HepG2 (cell line): ENCODE results near the gene BIRC5. TPM values are rescaled to one million over a fixed set of nuclear protein-coding genes. Genes with fewer than 3 reads are reported as not detected.

Source experiments
- ATRX ChIP-seq: sonication (generic); formaldehyde crosslinking; IDR thresholded peaks from 2 replicates; pipeline ENCODE4 v1.4.0; 2020; ENCODE audit warnings: missing genetic modification reagents, borderline replicate concordance
- GFI1 ChIP-seq: sonication (generic); formaldehyde crosslinking; IDR thresholded peaks from 2 replicates; pipeline ENCODE4 v1.5.0; 2020; ENCODE audit warnings: missing genetic modification reagents, mild to moderate bottlenecking, borderline replicate concordance
- GZF1 ChIP-seq: sonication (generic); formaldehyde crosslinking; IDR thresholded peaks from 2 replicates; pipeline ENCODE4 v1.5.1; 2020; ENCODE audit warnings: mild to moderate bottlenecking, missing genetic modification reagents
- KLF6 ChIP-seq: IDR thresholded peaks from 2 replicates; pipeline ENCODE4 v1.8.0; 2016; ENCODE audit warnings: missing biosample characterization, missing genetic modification reagents
- MBNL3 ChIP-seq: fragments of 250-450 bp; sonication (Bioruptor Pico); conservative IDR thresholded peaks from 2 replicates; pipeline ENCODE4 v1.8.0; 2022; ENCODE audit warnings: mild to moderate bottlenecking, inconsistent platforms
- NKX3-1 ChIP-seq: sonication (generic); formaldehyde crosslinking; IDR thresholded peaks from 2 replicates; pipeline ENCODE4 v1.5.0; 2020; ENCODE audit warnings: missing genetic modification reagents
- PHB2 ChIP-seq: fragments of 450-650 bp; IDR thresholded peaks from 2 replicates; pipeline ENCODE4 v1.6.1; 2018; ENCODE audit not compliant: partially characterized antibody
- PHF20 ChIP-seq: sonication (generic); formaldehyde crosslinking; IDR thresholded peaks from 2 replicates; pipeline ENCODE4 v1.5.0; 2020; ENCODE audit warnings: mild to moderate bottlenecking, missing genetic modification reagents
- SMAD9 ChIP-seq: sonication (generic); formaldehyde crosslinking; IDR thresholded peaks from 2 replicates; pipeline ENCODE4 v1.5.1; 2020; ENCODE audit warnings: mild to moderate bottlenecking, missing genetic modification reagents
- ZBTB37 ChIP-seq: sonication (generic); formaldehyde crosslinking; IDR thresholded peaks from 2 replicates; pipeline ENCODE4 v1.4.0; 2020; ENCODE audit warnings: mild to moderate bottlenecking, missing genetic modification reagents
- ZNF547 ChIP-seq: sonication (generic); formaldehyde crosslinking; IDR thresholded peaks from 2 replicates; pipeline ENCODE4 v1.5.1; 2020; ENCODE audit warnings: mild to moderate bottlenecking, missing genetic modification reagents
- ZNF564 ChIP-seq: sonication (generic); formaldehyde crosslinking; IDR thresholded peaks from 2 replicates; pipeline ENCODE4 v1.8.1; 2023; ENCODE audit warnings: mild to moderate bottlenecking, missing genetic modification reagents
- ZNF605 ChIP-seq: sonication (generic); formaldehyde crosslinking; IDR thresholded peaks from 2 replicates; pipeline ENCODE4 v1.8.0; 2022; ENCODE audit warnings: mild to moderate bottlenecking, missing genetic modification reagents
- ZNF740 ChIP-seq: sonication (generic); formaldehyde crosslinking; IDR thresholded peaks from 2 replicates; pipeline ENCODE4 v1.4.0; 2020; ENCODE audit warnings: missing genetic modification reagents
- polyA plus RNA-seq, 8 experiments: library from polyadenylated mRNA; depleted of rRNA in 3 of 8; stranded (reverse) in 7 of 8; unstranded in 1 of 8; fragments of >200 nt; fragmentation: Illumina TruSeq in 4 of 8; extraction: Trizol in 4 of 8; gene quantifications; 2 replicates each; pipeline versions ENCODE4 v1.2.1 to v1.2.3, GENCODE V29; 2011 to 2016; ENCODE audit warnings: low read depth in 4 of 8, missing spikeins in 1 of 8, mixed read lengths in 1 of 8; ENCODE audit not compliant: insufficient read depth in 1 of 8
- total RNA-seq, 5 experiments: library from RNA; depleted of rRNA; stranded (reverse); fragments of >200 nt; fragmentation: Illumina TruSeq; extraction: Trizol; gene quantifications; 2 replicates each; pipeline ENCODE4 v1.2.3, GENCODE V29; 2016; ENCODE audit warnings: low read depth in 1 of 5
- TF ChIP-seq, protein P1 (sequence below): sonication (generic); formaldehyde crosslinking; IDR thresholded peaks from 2 replicates; pipeline ENCODE4 v1.5.0; 2020; ENCODE audit warnings: mild to moderate bottlenecking, missing genetic modification reagents
- TF ChIP-seq, protein P2 (sequence below): sonication (generic); formaldehyde crosslinking; IDR thresholded peaks from 2 replicates; pipeline ENCODE4 v1.8.0; 2022; ENCODE audit warnings: missing genetic modification reagents, mild to moderate bottlenecking, moderate library complexity, borderline replicate concordance
- TF ChIP-seq, protein P3 (sequence below): sonication (generic); formaldehyde crosslinking; IDR thresholded peaks from 2 replicates; pipeline ENCODE4 v1.8.0; 2023; ENCODE audit warnings: mild to moderate bottlenecking, missing genetic modification reagents
- TF ChIP-seq, protein P4 (sequence below): sonication (generic); formaldehyde crosslinking; IDR thresholded peaks from 2 replicates; pipeline ENCODE4 v1.4.0; 2020; ENCODE audit warnings: missing genetic modification reagents, borderline replicate concordance

BIRC5 gene
- total and polyA plus RNA-seq, 2 of the 13 experiments (the other 11 are each of a cell fraction or from before 2014, with no cell fraction given): 30.3 to 135 TPM

- TF ChIP-seq, protein P1, sequence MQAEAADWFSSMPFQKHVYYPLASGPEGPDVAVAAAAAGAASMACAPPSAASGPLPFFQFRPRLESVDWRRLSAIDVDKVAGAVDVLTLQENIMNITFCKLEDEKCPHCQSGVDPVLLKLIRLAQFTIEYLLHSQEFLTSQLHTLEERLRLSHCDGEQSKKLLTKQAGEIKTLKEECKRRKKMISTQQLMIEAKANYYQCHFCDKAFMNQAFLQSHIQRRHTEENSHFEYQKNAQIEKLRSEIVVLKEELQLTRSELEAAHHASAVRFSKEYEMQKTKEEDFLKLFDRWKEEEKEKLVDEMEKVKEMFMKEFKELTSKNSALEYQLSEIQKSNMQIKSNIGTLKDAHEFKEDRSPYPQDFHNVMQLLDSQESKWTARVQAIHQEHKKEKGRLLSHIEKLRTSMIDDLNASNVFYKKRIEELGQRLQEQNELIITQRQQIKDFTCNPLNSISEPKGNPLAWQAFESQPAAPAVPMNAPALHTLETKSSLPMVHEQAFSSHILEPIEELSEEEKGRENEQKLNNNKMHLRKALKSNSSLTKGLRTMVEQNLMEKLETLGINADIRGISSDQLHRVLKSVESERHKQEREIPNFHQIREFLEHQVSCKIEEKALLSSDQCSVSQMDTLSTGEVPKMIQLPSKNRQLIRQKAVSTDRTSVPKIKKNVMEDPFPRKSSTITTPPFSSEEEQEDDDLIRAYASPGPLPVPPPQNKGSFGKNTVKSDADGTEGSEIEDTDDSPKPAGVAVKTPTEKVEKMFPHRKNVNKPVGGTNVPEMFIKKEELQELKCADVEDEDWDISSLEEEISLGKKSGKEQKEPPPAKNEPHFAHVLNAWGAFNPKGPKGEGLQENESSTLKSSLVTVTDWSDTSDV (CRISPR knock-in tag): no peak
- TF ChIP-seq SMAD9: no peak
- peak; percentile 89 for TF ChIP-seq ZNF547 (CRISPR knock-in tag)
- peak; percentile 69; the same call in 1 of the 2 replicates for TF ChIP-seq GZF1 (CRISPR knock-in tag)
- TF ChIP-seq, protein P2, sequence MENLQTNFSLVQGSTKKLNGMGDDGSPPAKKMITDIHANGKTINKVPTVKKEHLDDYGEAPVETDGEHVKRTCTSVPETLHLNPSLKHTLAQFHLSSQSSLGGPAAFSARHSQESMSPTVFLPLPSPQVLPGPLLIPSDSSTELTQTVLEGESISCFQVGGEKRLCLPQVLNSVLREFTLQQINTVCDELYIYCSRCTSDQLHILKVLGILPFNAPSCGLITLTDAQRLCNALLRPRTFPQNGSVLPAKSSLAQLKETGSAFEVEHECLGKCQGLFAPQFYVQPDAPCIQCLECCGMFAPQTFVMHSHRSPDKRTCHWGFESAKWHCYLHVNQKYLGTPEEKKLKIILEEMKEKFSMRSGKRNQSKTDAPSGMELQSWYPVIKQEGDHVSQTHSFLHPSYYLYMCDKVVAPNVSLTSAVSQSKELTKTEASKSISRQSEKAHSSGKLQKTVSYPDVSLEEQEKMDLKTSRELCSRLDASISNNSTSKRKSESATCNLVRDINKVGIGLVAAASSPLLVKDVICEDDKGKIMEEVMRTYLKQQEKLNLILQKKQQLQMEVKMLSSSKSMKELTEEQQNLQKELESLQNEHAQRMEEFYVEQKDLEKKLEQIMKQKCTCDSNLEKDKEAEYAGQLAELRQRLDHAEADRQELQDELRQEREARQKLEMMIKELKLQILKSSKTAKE (CRISPR knock-in tag): no peak; the same call in 1 of the 2 replicates
- peak; percentile 73; the same call in 1 of the 2 replicates for TF ChIP-seq ZNF605 (CRISPR knock-in tag)
- TF ChIP-seq ZNF740 (CRISPR knock-in tag): no peak
- TF ChIP-seq PHB2: no peak
- no peak for TF ChIP-seq ATRX (CRISPR knock-in tag)
- no peak for TF ChIP-seq NKX3-1 (CRISPR knock-in tag)
- TF ChIP-seq MBNL3 (CRISPR knock-in tag): no peak
- no peak for TF ChIP-seq KLF6 (CRISPR knock-in tag)
- peak; percentile 74 for TF ChIP-seq PHF20 (CRISPR knock-in tag)
- TF ChIP-seq ZNF564: peak; percentile 94
- TF ChIP-seq, protein P3, sequence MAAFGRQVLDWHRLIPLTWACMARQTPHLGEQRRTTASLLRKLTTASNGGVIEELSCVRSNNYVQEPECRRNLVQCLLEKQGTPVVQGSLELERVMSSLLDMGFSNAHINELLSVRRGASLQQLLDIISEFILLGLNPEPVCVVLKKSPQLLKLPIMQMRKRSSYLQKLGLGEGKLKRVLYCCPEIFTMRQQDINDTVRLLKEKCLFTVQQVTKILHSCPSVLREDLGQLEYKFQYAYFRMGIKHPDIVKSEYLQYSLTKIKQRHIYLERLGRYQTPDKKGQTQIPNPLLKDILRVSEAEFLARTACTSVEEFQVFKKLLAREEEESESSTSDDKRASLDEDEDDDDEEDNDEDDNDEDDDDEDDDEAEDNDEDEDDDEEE (CRISPR knock-in tag): peak; percentile 55; the same call in 1 of the 2 replicates
- no peak for TF ChIP-seq ZBTB37 (CRISPR knock-in tag)
- TF ChIP-seq, protein P4, sequence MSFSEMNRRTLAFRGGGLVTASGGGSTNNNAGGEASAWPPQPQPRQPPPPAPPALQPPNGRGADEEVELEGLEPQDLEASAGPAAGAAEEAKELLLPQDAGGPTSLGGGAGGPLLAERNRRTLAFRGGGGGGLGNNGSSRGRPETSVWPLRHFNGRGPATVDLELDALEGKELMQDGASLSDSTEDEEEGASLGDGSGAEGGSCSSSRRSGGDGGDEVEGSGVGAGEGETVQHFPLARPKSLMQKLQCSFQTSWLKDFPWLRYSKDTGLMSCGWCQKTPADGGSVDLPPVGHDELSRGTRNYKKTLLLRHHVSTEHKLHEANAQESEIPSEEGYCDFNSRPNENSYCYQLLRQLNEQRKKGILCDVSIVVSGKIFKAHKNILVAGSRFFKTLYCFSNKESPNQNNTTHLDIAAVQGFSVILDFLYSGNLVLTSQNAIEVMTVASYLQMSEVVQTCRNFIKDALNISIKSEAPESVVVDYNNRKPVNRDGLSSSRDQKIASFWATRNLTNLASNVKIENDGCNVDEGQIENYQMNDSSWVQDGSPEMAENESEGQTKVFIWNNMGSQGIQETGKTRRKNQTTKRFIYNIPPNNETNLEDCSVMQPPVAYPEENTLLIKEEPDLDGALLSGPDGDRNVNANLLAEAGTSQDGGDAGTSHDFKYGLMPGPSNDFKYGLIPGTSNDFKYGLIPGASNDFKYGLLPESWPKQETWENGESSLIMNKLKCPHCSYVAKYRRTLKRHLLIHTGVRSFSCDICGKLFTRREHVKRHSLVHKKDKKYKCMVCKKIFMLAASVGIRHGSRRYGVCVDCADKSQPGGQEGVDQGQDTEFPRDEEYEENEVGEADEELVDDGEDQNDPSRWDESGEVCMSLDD: peak; percentile 27; the same call in 1 of the 2 replicates
- peak; percentile 24; the same call in 1 of the 2 replicates for TF ChIP-seq GFI1 (CRISPR knock-in tag)
Measured at GRCh38 chr17:78214016-78214705, at the start of gene BIRC5 (continued).
